Measurements from ENCODE around the gene NEK9.
A peak's percentile ranks its signal among the peaks of the same experiment; 100 is the strongest.

The NEK9 gene

GRCh38 chr14:75167325-75167724 lies 40.5 kb upstream of the NEK9 start:
- TF ChIP-seq, protein P1, sequence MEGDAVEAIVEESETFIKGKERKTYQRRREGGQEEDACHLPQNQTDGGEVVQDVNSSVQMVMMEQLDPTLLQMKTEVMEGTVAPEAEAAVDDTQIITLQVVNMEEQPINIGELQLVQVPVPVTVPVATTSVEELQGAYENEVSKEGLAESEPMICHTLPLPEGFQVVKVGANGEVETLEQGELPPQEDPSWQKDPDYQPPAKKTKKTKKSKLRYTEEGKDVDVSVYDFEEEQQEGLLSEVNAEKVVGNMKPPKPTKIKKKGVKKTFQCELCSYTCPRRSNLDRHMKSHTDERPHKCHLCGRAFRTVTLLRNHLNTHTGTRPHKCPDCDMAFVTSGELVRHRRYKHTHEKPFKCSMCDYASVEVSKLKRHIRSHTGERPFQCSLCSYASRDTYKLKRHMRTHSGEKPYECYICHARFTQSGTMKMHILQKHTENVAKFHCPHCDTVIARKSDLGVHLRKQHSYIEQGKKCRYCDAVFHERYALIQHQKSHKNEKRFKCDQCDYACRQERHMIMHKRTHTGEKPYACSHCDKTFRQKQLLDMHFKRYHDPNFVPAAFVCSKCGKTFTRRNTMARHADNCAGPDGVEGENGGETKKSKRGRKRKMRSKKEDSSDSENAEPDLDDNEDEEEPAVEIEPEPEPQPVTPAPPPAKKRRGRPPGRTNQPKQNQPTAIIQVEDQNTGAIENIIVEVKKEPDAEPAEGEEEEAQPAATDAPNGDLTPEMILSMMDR (IDR thresholded peaks at IDR 0.05; ENCODE audit: low read depth, low read length, missing control alignments): no peak
- H3K4me3 ChIP-seq (ENCODE audit: low read depth, low read length): no peak overlapping the region
- no peak for DNase-seq (ENCODE audit: low read depth)

GRCh38 chr14:75165586-75166391 lies 38.9 kb upstream of the NEK9 start:
- no peak for DNase-seq (ENCODE audit: low read depth)
- H3K4me3 ChIP-seq (ENCODE audit: low read depth, low read length): no peak overlapping the region

GRCh38 chr14:75164809-75165208 lies 38.0 kb upstream of the NEK9 start:
- TF ChIP-seq, protein P1 (IDR thresholded peaks at IDR 0.05; ENCODE audit: low read depth, low read length, missing control alignments): no peak
- H3K4me3 ChIP-seq (ENCODE audit: low read depth, low read length): no peak overlapping the region
- DNase-seq (ENCODE audit: low read depth): no peak

More at GRCh38 chr14:75165586-75166391, 38.9 kb upstream of the NEK9 start:
- TF ChIP-seq, protein P1 (IDR thresholded peaks at IDR 0.05; ENCODE audit: low read depth, low read length, missing control alignments): no peak

GRCh38 chr14:75163677-75164076 lies 36.8 kb upstream of the NEK9 start:
- TF ChIP-seq, protein P1 (IDR thresholded peaks at IDR 0.05; ENCODE audit: low read depth, low read length, missing control alignments): no peak
- H3K4me3 ChIP-seq (ENCODE audit: low read depth, low read length): no peak overlapping the region
- no peak for DNase-seq (ENCODE audit: low read depth)

GRCh38 chr14:75162631-75163030 lies 35.8 kb upstream of the NEK9 start:
- DNase-seq (ENCODE audit: low read depth): no peak
- H3K4me3 ChIP-seq (ENCODE audit: low read depth, low read length): no peak overlapping the region
- TF ChIP-seq, protein P1 (IDR thresholded peaks at IDR 0.05; ENCODE audit: low read depth, low read length, missing control alignments): no peak

DNA sequence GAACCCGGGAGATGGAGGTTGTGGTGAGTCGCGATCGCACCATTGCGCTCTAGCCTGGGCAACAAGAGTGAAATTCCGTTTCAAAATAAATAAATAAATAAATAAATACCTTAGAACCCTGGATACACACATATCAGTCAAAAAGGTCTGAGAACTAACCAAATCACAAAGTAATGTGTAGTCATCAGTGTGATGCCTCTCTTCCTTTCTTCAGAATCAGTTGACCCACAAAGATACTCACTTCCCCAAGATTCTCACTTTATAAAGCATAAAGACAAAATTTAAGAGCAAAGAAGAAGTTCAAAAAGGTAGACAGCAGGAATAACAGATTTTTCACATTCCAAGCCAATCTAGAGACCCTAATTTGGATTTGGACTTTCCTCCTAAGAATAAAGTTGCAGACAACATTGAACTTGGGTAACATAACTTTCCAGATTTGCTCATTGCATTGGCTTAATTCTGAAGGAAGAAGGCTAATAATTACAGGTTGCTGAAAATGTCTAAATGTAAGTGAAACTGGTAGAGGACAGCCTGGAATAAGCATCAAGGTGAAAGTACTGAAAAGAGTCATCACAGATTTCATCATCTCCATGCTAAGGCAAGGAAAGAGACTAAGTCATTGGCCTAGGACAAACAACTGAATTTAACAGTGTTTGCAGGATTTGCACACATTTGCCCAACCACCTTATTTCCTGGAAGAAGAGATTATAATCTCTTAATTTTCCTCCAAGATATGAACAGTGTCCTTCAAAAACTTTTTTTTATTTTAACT lies 32.2 kb upstream of the NEK9 start:
- TF ChIP-seq, protein P1 (IDR thresholded peaks at IDR 0.05; ENCODE audit: low read depth, low read length, missing control alignments): no peak
- no peak overlapping the region for H3K4me3 ChIP-seq (ENCODE audit: low read depth, low read length)
- DNase-seq (ENCODE audit: low read depth): peak; percentile 30

Measured in GM12864 (cell line).